Adipose tissue (tissue), 3 donors: Measurements from ENCODE around the gene TBX6. TPM values are rescaled to one million over a fixed set of nuclear protein-coding genes. Genes with fewer than 3 reads are reported as not detected.

ENCODE experiments used
- H3K27ac ChIP-seq: one replicate; pipeline ENCODE4 v1.5.1; 2013; ENCODE audit warnings: low read depth, low read length
- WGBS, 3 donors: extraction: QIAGEN DNeasy Blood & Tissue Kit; methylation state at CpG; one replicate each; pipeline ENCODE4 v1.1.7; 2013; 5-methylcytosine and 5-hydroxymethylcytosine counted together
- polyA plus RNA-seq, 3 donors: library from polyadenylated mRNA; stranded (reverse); fragments of 200-250 nt; gene quantifications; one replicate each; pipeline ENCODE4 v1.2.3, GENCODE V29; 2013
- donor health status: healthy with polysubstance abuse.
- donor health status: Bipolar disorder and iron deficiency.
- donor health status: healthy.

Gene TBX6
- polyA plus RNA-seq, 3 donors, result 0.67 to 1.3 (median 0.73) TPM

GRCh38 chr16:30075503-30076275 is 16.0 kb downstream of the TBX6 start, which contains the start of gene PPP4C:
Gene PPP4C (plus strand): TSS chr16:30075994. CDS start chr16:30076378, 384 bp downstream.
- peak within 1 kb of the TSS; percentile 35 for H3K27ac ChIP-seq
- 1 to 2% (median 1%) methylated on average over 58 to 67 of the region's 67 CpGs for WGBS, 3 donors

GRCh38 chr16:30070490-30070889 is 21.2 kb downstream of the TBX6 start:
- no peak overlapping the region for H3K27ac ChIP-seq

GRCh38 chr16:30069611-30070462 is 21.9 kb downstream of the TBX6 start:
- no peak overlapping the region for H3K27ac ChIP-seq
- 70 to 72% (median 71%) methylated on average over 29 to 31 of the region's 31 CpGs for WGBS, 3 donors

GRCh38 chr16:30068750-30069610 is 22.7 kb downstream of the TBX6 start:
- WGBS, 3 donors, result 80 to 84% (median 81%) methylated on average over 17 of the region's 17 CpGs
- no peak overlapping the region for H3K27ac ChIP-seq

GRCh38 chr16:30068333-30068732 is 23.4 kb downstream of the TBX6 start:
- 78 to 83% (median 83%) methylated on average over 9 of the region's 9 CpGs for WGBS, 3 donors
- no peak overlapping the region for H3K27ac ChIP-seq

- H3K27ac ChIP-seq, result no peak overlapping the region
- WGBS, 3 donors, result 78 to 87% (median 86%) methylated on average over 6 of the region's 6 CpGs
These were observed 24.2 kb downstream of the TBX6 start for GRCh38 chr16:30067584-30067916.

- WGBS, 3 donors, result 31 to 49% (median 43%) methylated on average over 21 of the region's 21 CpGs
- no peak overlapping the region for H3K27ac ChIP-seq
These were observed 24.8 kb downstream of the TBX6 start for GRCh38 chr16:30066761-30067583.

- peak overlapping the region; percentile 99 for H3K27ac ChIP-seq
- 1% methylated on average over 41 to 44 of the region's 44 CpGs for WGBS, 3 donors
These were observed 25.6 kb downstream of the TBX6 start for GRCh38 chr16:30065943-30066760.

- WGBS, 3 donors, result 0 to 1% (median 0%) methylated on average over 83 to 99 of the region's 99 CpGs
- peak within 1 kb of the TSS; percentile 99 for H3K27ac ChIP-seq
These were observed 26.4 kb downstream of the TBX6 start, which contains the start of gene ALDOA for GRCh38 chr16:30065102-30065942. Gene ALDOA (plus strand): TSS chr16:30065760. CDS start chr16:30066898, 1,138 bp downstream.

GRCh38 chr16:30064729-30065101 is 27.0 kb downstream of the TBX6 start:
- peak overlapping the region; percentile 95 for H3K27ac ChIP-seq
- WGBS, 3 donors, result 0% methylated on average over 22 to 25 of the region's 25 CpGs

- WGBS, 3 donors, result 4 to 5% (median 5%) methylated on average over 25 to 27 of the region's 27 CpGs
- H3K27ac ChIP-seq, result peak overlapping the region; percentile 95
These were observed 27.6 kb downstream of the TBX6 start for GRCh38 chr16:30063893-30064728.

GRCh38 chr16:30063278-30063892 is 28.3 kb downstream of the TBX6 start:
- H3K27ac ChIP-seq, result peak overlapping the region; percentile 2
- 55 to 68% (median 64%) methylated on average over 12 of the region's 12 CpGs for WGBS, 3 donors

- H3K27ac ChIP-seq, result no peak overlapping the region
- WGBS, 3 donors, result 70 to 74% (median 73%) methylated on average over 2 of the region's 2 CpGs
These were observed 30.7 kb downstream of the TBX6 start for GRCh38 chr16:30060836-30061554.

GRCh38 chr16:30060346-30060745 is 31.4 kb downstream of the TBX6 start:
- WGBS, 3 donors, result 73 to 84% (median 75%) methylated on average over 4 of the region's 4 CpGs
- no peak overlapping the region for H3K27ac ChIP-seq
